HEK293T (cell line): ENCODE data around the gene DBH.

Experiments
- FOXA1 ChIP-seq: fragments of 450-650 bp; IDR thresholded peaks from 2 replicates; pipeline ENCODE4 v1.6.1; 2016; ENCODE audit warnings: mild to moderate bottlenecking
- FOXK2 ChIP-seq: fragments of 450-650 bp; IDR thresholded peaks from 2 replicates; pipeline ENCODE4 v1.6.1; 2016; ENCODE audit warnings: mild to moderate bottlenecking
- FOXM1 ChIP-seq: fragments of 450-650 bp; IDR thresholded peaks from 2 replicates; pipeline ENCODE4 v1.6.1; 2017; ENCODE audit warnings: mild to moderate bottlenecking, borderline replicate concordance
- HDGF ChIP-seq: fragments of 450-650 bp; IDR thresholded peaks from 2 replicates; pipeline ENCODE4 v1.6.1; 2017; ENCODE audit warnings: antibody characterized with exemption, borderline replicate concordance
- L3MBTL2 ChIP-seq: fragments of 450-650 bp; conservative IDR thresholded peaks from 2 replicates; pipeline ENCODE4 v1.6.1; 2016; ENCODE audit warnings: mild to moderate bottlenecking
- SUZ12 ChIP-seq: fragments of 450-650 bp; IDR thresholded peaks from 2 replicates; pipeline ENCODE4 v1.6.1; 2016; ENCODE audit warnings: mild to moderate bottlenecking

DNA sequence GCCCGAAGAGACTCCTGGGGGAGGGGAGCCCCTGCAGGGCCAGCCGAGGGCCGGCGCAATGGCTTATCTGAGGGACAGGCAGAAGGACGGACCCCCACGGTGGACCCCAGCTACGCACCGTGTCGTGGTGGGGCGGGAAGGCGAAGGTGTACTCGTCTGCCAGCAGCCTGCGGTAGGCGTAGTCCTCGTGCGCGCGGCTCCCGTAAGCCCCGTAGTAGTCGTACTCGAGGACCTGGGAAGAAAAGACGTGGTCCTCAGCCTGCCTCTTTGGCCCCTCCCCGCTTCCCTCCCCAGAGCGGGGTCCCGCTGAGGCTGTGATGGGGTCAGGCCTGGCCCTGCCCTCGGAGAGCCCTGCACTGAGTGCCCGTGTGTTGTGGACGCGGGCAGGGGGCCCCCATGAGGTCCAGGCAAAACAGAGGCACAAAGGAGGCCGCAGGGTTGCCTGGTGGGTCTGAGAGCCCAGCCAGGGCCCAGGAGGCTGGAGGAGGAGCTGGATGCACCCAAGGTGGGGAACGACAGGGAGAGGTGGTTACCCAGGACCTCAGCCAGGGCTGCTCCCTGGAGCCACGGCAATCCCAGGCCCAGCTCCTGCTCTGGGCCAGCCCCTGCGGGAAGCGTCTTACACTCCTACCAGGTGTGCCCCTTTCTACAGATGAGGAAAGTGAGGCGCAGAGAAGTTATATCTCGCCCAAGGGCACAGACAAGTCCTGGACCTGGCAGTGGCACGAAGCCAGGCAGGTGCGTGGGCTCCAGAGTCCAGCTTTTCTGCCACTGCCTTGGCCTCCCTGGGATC, 66.8 kb downstream of the DBH start:
- TF ChIP-seq FOXA1 = no peak
- TF ChIP-seq L3MBTL2 = no peak
- TF ChIP-seq SUZ12 = no peak
- no peak for TF ChIP-seq FOXM1
- TF ChIP-seq HDGF = no peak
- no peak for TF ChIP-seq FOXK2
